Measurements from ENCODE around the gene NUP214.

The NUP214 gene

GRCh38 chr9:131167146-131167692 is 41.8 kb downstream of the NUP214 start:
- Mint-ChIP-seq H3K36me3 (ENCODE audit: low read depth) (peaks cover 63% of the 10 kb centered on the region), H3K27ac (no peak overlapping the region), H3K4me3 (no peak overlapping the region), H3K4me1 (peaks cover 4% of the 10 kb centered on the region), H3K9me3 (no peaks in the 10 kb centered on the region), H3K27me3 (ENCODE audit: low read depth) (no peaks in the 10 kb centered on the region)
- TF ChIP-seq CTCF (IDR thresholded peaks at IDR 0.05; ENCODE audit: unreplicated experiment in 3 of 3) = no peak

GRCh38 chr9:131167936-131168335 is 42.5 kb downstream of the NUP214 start:
- Mint-ChIP-seq H3K27me3 (ENCODE audit: low read depth) (no peaks in the 10 kb centered on the region), H3K4me3 (no peak overlapping the region), H3K9me3 (no peaks in the 10 kb centered on the region), H3K27ac (no peak overlapping the region), H3K4me1 (peaks cover 4% of the 10 kb centered on the region), H3K36me3 (ENCODE audit: low read depth) (peaks cover 62% of the 10 kb centered on the region)
- TF ChIP-seq CTCF (IDR thresholded peaks at IDR 0.05; ENCODE audit: unreplicated experiment in 3 of 3) = no peak

- H3K9me3 Mint-ChIP-seq = no peaks in the 10 kb centered on the region
- H3K4me3 Mint-ChIP-seq = no peak overlapping the region
Observed at GRCh38 chr9:131169563-131170240, 44.3 kb downstream of the NUP214 start.

GRCh38 chr9:131173995-131174394 is 48.6 kb downstream of the NUP214 start:
- no peaks in the 10 kb centered on the region for H3K27me3 Mint-ChIP-seq (ENCODE audit: low read depth)
- H3K4me3 Mint-ChIP-seq = no peak overlapping the region
- no peak overlapping the region for H3K27ac Mint-ChIP-seq
- no peak for TF ChIP-seq CTCF (IDR thresholded peaks at IDR 0.05; ENCODE audit: unreplicated experiment in 3 of 3)
- peaks cover 71% of the 10 kb centered on the region for H3K36me3 Mint-ChIP-seq (ENCODE audit: low read depth)
- peaks cover 13% of the 10 kb centered on the region for H3K4me1 Mint-ChIP-seq
- H3K9me3 Mint-ChIP-seq = no peaks in the 10 kb centered on the region

More at GRCh38 chr9:131169563-131170240, 44.3 kb downstream of the NUP214 start:
- peaks cover 58% of the 10 kb centered on the region for H3K36me3 Mint-ChIP-seq (ENCODE audit: low read depth)
- H3K4me1 Mint-ChIP-seq = peaks cover 4% of the 10 kb centered on the region
- TF ChIP-seq CTCF (IDR thresholded peaks at IDR 0.05; ENCODE audit: unreplicated experiment in 3 of 3) = no peak
- H3K27me3 Mint-ChIP-seq (ENCODE audit: low read depth) = no peaks in the 10 kb centered on the region
- peak overlapping the region in 1 of 3 experiments; percentile 11 for H3K27ac Mint-ChIP-seq

- Mint-ChIP-seq H3K27me3 (ENCODE audit: low read depth) (no peaks in the 10 kb centered on the region), H3K4me3 (no peak overlapping the region), H3K36me3 (ENCODE audit: low read depth) (peaks cover 76% of the 10 kb centered on the region), H3K9me3 (no peaks in the 10 kb centered on the region), H3K4me1 (peaks cover 11% of the 10 kb centered on the region), H3K27ac (no peak overlapping the region)
- no peak for TF ChIP-seq CTCF (IDR thresholded peaks at IDR 0.05; ENCODE audit: unreplicated experiment in 3 of 3)
Observed at GRCh38 chr9:131174681-131175239, 49.4 kb downstream of the NUP214 start.

Measured in nephron (organoid).